Measurements from ENCODE around the gene INPP4A. TPM values are rescaled to one million over a fixed set of nuclear protein-coding genes. Genes with fewer than 3 reads are reported as not detected.
A peak's percentile ranks its signal among the peaks of the same experiment; 100 is the strongest.
"Not testable (repeated sequence)": the region's sequence is repeated elsewhere in the genome, so short reads cannot be mapped to it uniquely, and the experiment has no call there.

The INPP4A gene
- total RNA-seq, 6 donors from 2014 or later: 23.3 to 93.2 (median 36.5) TPM

DNA sequence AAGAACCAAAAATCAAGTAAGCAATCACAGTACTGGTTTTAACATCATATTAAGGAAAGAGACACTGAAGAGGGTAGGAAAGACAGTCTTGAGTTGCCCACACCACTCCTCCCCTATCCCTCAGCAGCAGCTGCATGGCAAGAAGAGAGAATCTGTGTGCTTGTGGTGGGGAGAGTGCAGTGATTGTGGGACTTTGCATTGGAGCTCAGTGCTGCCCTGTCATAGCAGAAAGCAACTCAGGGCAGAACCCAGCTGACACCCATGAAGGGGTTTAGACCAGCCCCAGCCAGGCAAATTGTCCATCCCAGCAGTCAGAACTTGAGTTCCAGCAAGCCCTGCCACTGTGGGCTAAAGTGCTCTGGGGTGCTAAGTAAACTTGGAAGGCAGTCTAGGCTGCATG, 40.8 kb upstream of the INPP4A start:
- H3K27me3 ChIP-seq: no peaks in the 10 kb centered on the region
- H3K36me3 ChIP-seq: no peaks in the 10 kb centered on the region
- TF ChIP-seq, protein P1, sequence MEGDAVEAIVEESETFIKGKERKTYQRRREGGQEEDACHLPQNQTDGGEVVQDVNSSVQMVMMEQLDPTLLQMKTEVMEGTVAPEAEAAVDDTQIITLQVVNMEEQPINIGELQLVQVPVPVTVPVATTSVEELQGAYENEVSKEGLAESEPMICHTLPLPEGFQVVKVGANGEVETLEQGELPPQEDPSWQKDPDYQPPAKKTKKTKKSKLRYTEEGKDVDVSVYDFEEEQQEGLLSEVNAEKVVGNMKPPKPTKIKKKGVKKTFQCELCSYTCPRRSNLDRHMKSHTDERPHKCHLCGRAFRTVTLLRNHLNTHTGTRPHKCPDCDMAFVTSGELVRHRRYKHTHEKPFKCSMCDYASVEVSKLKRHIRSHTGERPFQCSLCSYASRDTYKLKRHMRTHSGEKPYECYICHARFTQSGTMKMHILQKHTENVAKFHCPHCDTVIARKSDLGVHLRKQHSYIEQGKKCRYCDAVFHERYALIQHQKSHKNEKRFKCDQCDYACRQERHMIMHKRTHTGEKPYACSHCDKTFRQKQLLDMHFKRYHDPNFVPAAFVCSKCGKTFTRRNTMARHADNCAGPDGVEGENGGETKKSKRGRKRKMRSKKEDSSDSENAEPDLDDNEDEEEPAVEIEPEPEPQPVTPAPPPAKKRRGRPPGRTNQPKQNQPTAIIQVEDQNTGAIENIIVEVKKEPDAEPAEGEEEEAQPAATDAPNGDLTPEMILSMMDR (IDR thresholded peaks at IDR 0.05): no peak
- no peak for TF ChIP-seq POLR2AphosphoS5 (IDR thresholded peaks at IDR 0.05)
- no peak for TF ChIP-seq POLR2A (IDR thresholded peaks at IDR 0.05)
- no peak for TF ChIP-seq EP300 (IDR thresholded peaks at IDR 0.05)
- no peaks in the 10 kb centered on the region for H3K4me1 ChIP-seq
- H3K4me3 ChIP-seq: no peak overlapping the region
- H3K27ac ChIP-seq: no peak overlapping the region
- H3K9me3 ChIP-seq: no peaks in the 10 kb centered on the region
- ATAC-seq (ENCODE audit: low FRiP score in 2 of 2) (no peak), DNase-seq (no peak)

DNA sequence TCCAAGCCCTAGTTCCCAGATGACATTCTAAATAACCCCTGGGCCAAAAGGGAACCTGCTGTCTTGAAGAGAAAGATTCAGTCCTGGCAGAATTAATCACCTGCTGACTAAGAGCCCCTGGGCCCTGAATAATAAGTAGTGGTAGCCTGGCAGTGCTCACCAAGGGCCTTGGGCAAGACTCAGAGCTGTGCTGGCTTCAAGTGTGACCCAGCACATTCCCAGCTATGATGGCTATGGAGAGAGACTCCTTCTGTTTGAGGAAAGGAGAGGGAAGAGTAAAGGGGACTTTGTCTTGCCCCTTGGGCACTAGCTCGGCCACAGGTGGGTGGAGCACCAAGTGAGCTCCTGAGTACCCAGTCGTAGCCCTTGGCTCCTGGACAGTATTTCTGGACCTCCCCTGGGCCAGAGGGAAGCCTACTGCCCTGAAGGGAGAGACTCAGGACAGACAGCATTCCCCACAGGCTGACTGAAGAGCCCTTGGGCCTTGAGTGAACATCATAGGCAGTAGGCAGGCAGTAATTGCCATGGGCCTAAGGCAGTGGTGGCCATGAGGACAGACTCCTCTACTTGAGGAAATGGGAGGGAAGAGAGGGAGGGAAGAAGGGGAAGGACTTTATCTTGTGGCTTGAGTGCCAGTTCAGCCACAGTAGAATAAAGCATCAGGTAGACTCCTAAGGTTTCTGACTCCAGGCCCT, 40.0 kb upstream of the INPP4A start:
- Histone ChIP-seq H3K4me3 (no peak overlapping the region), H3K36me3 (no peaks in the 10 kb centered on the region), H3K4me1 (no peaks in the 10 kb centered on the region), H3K27ac (no peak overlapping the region), H3K27me3 (no peaks in the 10 kb centered on the region), H3K9me3 (no peaks in the 10 kb centered on the region)
- 79 to 83% methylated on average over 1 to 2 of the region's 2 CpGs for WGBS, 2 donors
- ATAC-seq (ENCODE audit: low FRiP score in 2 of 2): no peak
- no peak for DNase-seq
- TF ChIP-seq POLR2AphosphoS5 (IDR thresholded peaks at IDR 0.05) (no peak), POLR2A (IDR thresholded peaks at IDR 0.05) (no peak), EP300 (IDR thresholded peaks at IDR 0.05) (no peak)
- TF ChIP-seq, protein P1 (IDR thresholded peaks at IDR 0.05): no peak

DNA sequence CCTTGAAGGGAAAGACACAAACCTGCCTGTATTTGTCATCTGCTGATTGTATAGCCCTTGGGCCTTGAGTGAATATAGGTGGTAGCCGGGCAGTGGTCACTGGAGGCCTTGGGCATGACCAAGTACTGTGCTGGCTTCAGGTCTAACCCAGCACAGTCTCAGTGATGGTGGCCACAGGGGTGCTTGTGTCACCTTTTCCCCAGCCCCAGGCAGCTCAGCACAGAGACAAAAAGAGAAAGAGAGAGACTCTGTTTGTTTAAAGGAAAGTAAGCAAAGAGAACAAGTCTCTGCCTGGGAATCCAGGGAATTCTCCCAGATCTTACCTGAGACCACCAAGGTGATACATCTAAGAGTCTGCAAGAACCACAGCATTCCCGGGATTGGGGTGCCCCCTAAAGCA, 39.4 kb upstream of the INPP4A start:
- no peak overlapping the region for H3K27ac ChIP-seq
- H3K27me3 ChIP-seq: no peaks in the 10 kb centered on the region
- DNase-seq (no peak), ATAC-seq (ENCODE audit: low FRiP score in 2 of 2) (no peak)
- H3K4me3 ChIP-seq: no peak overlapping the region
- no peaks in the 10 kb centered on the region for H3K9me3 ChIP-seq
- WGBS, 2 donors: 93 to 96% methylated on average over 1 to 2 of the region's 2 CpGs
- H3K36me3 ChIP-seq: no peaks in the 10 kb centered on the region
- H3K4me1 ChIP-seq: no peaks in the 10 kb centered on the region
- TF ChIP-seq POLR2A (IDR thresholded peaks at IDR 0.05): no peak
- TF ChIP-seq, protein P1 (IDR thresholded peaks at IDR 0.05): no peak
- no peak for TF ChIP-seq POLR2AphosphoS5 (IDR thresholded peaks at IDR 0.05)
- no peak for TF ChIP-seq EP300 (IDR thresholded peaks at IDR 0.05)

DNA sequence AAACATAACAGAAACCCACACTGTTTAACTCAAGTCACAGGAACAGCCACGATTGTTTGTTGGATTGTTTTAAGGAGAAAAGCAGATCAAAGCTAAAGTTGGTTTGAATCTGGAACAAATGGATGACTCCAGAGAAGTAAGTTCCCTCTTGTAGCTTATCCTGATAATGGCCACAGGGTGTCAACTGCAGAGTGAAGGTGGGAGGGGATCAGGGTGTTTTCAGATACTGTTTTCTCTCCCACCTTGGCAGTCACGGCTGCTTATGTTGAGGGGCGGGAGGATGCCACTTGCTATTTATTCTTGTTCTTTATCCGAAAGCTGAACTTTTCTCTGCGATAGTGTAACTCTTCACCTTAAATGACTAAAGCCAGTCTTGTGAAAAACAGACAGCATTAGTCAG, 36.5 kb upstream of the INPP4A start:
- Histone ChIP-seq H3K4me1 (peaks cover 0 to 4% (median 0%) of the 10 kb centered on the region in 4 donors), H3K9me3 (no peaks in the 10 kb centered on the region), H3K36me3 (no peaks in the 10 kb centered on the region), H3K27ac (no peak overlapping the region), H3K4me3 (no peak overlapping the region), H3K27me3 (no peaks in the 10 kb centered on the region)
- 80 to 83% methylated on average over 5 of the region's 5 CpGs for WGBS, 2 donors
- TF ChIP-seq EP300 (IDR thresholded peaks at IDR 0.05) (no peak), POLR2A (IDR thresholded peaks at IDR 0.05) (no peak)
- ATAC-seq (ENCODE audit: low FRiP score in 2 of 2) (no peak), DNase-seq (no peak)

DNA sequence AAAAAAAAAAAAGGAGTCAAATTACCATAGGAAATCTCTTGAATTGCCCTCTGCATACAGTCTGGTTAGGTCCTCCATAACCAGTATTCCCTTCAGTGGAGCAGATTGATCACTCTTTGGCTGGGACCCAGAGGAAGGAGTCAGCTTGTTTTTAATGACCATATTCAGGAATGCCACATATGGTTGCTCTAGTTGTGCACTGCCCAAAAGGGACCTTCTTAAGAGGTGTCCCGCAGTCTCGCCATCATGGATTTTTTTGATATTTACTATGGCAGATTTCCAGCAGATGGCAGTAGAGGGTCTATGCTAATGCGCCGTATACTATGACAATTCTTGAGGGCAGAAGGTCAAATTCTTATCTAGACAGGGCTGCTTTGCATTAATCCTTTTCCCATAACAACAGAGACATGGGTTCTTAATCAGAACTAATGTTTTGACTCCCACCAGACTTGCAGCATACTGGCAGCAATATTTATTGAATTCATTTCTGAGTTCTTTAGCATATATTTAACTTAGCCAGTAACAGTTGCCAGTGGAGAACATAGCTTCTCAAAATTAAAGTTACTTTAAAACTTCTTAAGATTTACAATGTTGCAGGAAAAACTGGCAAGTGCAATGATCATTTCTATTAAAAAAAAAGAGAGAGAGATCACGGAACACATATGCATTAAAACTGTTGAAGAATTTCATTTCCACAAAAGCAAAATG, 31.8 kb upstream of the INPP4A start:
- Histone ChIP-seq H3K36me3 (no peaks in the 10 kb centered on the region), H3K27ac (no peak overlapping the region), H3K4me3 (no peak overlapping the region), H3K27me3 (no peaks in the 10 kb centered on the region), H3K9me3 (peaks cover 0 to 7% (median 3%) of the 10 kb centered on the region in 4 donors), H3K4me1 (peaks cover 0 to 4% (median 0%) of the 10 kb centered on the region in 4 donors)
- ATAC-seq (ENCODE audit: low FRiP score in 2 of 2): peak; percentile 66 to 90
- DNase-seq: no peak
- WGBS, 2 donors: 24 to 27% methylated on average over 5 of the region's 5 CpGs
- TF ChIP-seq EP300 (IDR thresholded peaks at IDR 0.05): no peak
- TF ChIP-seq, protein P1 (IDR thresholded peaks at IDR 0.05): peak; percentile 50 to 74 (median 68)
- TF ChIP-seq POLR2AphosphoS5 (IDR thresholded peaks at IDR 0.05): no peak

DNA sequence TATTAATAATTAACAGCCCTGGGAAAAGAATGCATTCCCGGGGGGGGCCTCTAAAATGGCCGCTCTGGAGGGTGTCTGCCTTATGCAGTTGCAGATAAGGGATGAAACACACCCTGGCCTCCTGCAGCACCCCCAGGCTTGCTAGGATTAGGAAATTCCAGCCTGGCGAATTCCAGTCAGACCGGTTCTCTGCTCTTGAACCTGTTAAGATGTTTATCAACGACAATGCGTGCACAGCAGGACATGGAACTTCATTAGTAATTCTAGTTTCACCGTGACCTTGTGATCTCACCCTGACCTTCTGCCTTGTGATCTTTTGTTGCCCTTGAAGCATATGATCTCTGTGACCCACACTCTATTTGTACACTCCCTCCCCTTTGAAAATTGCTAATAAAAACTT, 30.4 kb upstream of the INPP4A start:
- WGBS, 2 donors: 71 to 79% methylated on average over 7 of the region's 7 CpGs
- not testable (repeated sequence) for H3K4me1 ChIP-seq; H3K27ac ChIP-seq; H3K9me3 ChIP-seq; H3K4me3 ChIP-seq; DNase-seq; H3K27me3 ChIP-seq; ATAC-seq (ENCODE audit: low FRiP score in 2 of 2); H3K36me3 ChIP-seq

DNA sequence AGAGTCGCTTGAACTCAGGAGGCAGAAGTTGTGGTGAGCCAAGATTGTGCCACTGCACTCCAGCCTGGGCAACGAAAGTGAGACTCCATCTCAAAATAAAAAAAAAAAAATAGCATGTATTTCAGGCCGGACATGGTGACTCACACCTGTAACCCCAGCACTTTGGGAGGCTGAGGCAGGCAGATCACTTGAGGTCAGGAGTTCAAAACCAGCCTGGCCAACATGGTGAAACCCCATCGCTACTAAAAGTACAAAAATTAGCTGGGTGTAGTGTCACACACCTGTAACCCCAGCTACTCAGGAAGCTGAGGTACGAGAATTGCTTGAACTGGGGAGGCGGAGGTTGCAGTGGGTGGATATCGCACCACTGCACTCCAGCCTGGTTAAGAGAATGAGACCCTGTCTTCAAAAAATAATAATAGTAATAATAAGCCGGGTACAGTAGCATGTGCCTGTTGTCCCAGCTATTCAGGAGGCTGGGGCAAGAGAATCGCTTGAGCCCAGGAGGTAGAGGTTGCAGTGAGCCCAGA, 28.9 kb upstream of the INPP4A start:
- not testable (repeated sequence) for H3K27ac ChIP-seq; ATAC-seq (ENCODE audit: low FRiP score in 2 of 2); H3K4me3 ChIP-seq; H3K9me3 ChIP-seq; DNase-seq; H3K4me1 ChIP-seq; H3K36me3 ChIP-seq; H3K27me3 ChIP-seq
- WGBS, 2 donors: 91 to 92% methylated on average over 9 of the region's 9 CpGs

All from upper lobe of left lung (tissue), 6 donors.